ENCODE data around the gene DAND5.
A peak's percentile ranks its signal among the peaks of the same experiment; 100 is the strongest.

Gene DAND5

GRCh38 chr19:12946731-12947496, 22.5 kb upstream of the DAND5 start:
- H3K4me1 ChIP-seq (ENCODE audit: control insufficient read depth, low read length), result peaks cover 39% of the 10 kb centered on the region

GRCh38 chr19:12947702-12948611, 21.4 kb upstream of the DAND5 start:
- no peak overlapping the region; the same call in 1 of the 2 replicates for H3K4me3 ChIP-seq (ENCODE audit: low read length)
- no peaks in the 10 kb centered on the region for H3K9me3 ChIP-seq (ENCODE audit: control insufficient read depth, insufficient read depth, low read length)
- H3F3A ChIP-seq (ENCODE audit: control insufficient read depth, insufficient read depth), result peaks cover 30% of the 10 kb centered on the region
- peaks cover 34% of the 10 kb centered on the region for H3K4me1 ChIP-seq (ENCODE audit: control insufficient read depth, low read length)
- H3K4me2 ChIP-seq (ENCODE audit: low read length), result peak overlapping the region; percentile 86
- peaks cover 55% of the 10 kb centered on the region for H3K79me2 ChIP-seq (ENCODE audit: control insufficient read depth, low read length)
- no peaks in the 10 kb centered on the region for H4K20me1 ChIP-seq (ENCODE audit: control insufficient read depth, insufficient read depth, low read depth, low read length)
- H3K36me3 ChIP-seq (ENCODE audit: control insufficient read depth, low read length), result peaks cover 91% of the 10 kb centered on the region
- no peaks in the 10 kb centered on the region for H3K9me2 ChIP-seq (replicated peaks; ENCODE audit: control insufficient read depth, low read length)
- no peak for TF ChIP-seq EZH2phosphoT487 (IDR thresholded peaks at IDR 0.05; ENCODE audit: borderline replicate concordance, low read length)
- H3K27ac ChIP-seq (ENCODE audit: low read depth, low read length), result no peak overlapping the region
- no peaks in the 10 kb centered on the region for H3K27me3 ChIP-seq (ENCODE audit: control insufficient read depth, low read length)

More at GRCh38 chr19:12946731-12947496, 22.5 kb upstream of the DAND5 start:
- no peaks in the 10 kb centered on the region for H3K27me3 ChIP-seq (ENCODE audit: control insufficient read depth, low read length)
- H3K9me3 ChIP-seq (ENCODE audit: control insufficient read depth, insufficient read depth, low read length), result no peaks in the 10 kb centered on the region
- peak overlapping the region; percentile 86 for H3K4me2 ChIP-seq (ENCODE audit: low read length)
- peaks cover 35% of the 10 kb centered on the region for H3F3A ChIP-seq (ENCODE audit: control insufficient read depth, insufficient read depth)
- H4K20me1 ChIP-seq (ENCODE audit: control insufficient read depth, insufficient read depth, low read depth, low read length), result no peaks in the 10 kb centered on the region
- H3K27ac ChIP-seq (ENCODE audit: low read depth, low read length), result peak overlapping the region; percentile 76
- H3K4me3 ChIP-seq (ENCODE audit: low read length), result peak overlapping the region; percentile 86
- H3K9me2 ChIP-seq (replicated peaks; ENCODE audit: control insufficient read depth, low read length), result no peaks in the 10 kb centered on the region
- peaks cover 46% of the 10 kb centered on the region for H3K79me2 ChIP-seq (ENCODE audit: control insufficient read depth, low read length)
- no peak for TF ChIP-seq EZH2phosphoT487 (IDR thresholded peaks at IDR 0.05; ENCODE audit: borderline replicate concordance, low read length)
- no peak for TF ChIP-seq CTCF (IDR thresholded peaks at IDR 0.05; ENCODE audit: low read depth, low read length, poor library complexity, severe bottlenecking)
- H3K36me3 ChIP-seq (ENCODE audit: control insufficient read depth, low read length), result peaks cover 91% of the 10 kb centered on the region

- Histone ChIP-seq H3K79me2 (ENCODE audit: control insufficient read depth, low read length) (peaks cover 62% of the 10 kb centered on the region), H3K4me2 (ENCODE audit: low read length) (no peak overlapping the region), H3K4me3 (ENCODE audit: low read length) (no peak overlapping the region), H3K27ac (ENCODE audit: low read depth, low read length) (no peak overlapping the region), H3K9me3 (ENCODE audit: control insufficient read depth, insufficient read depth, low read length) (no peaks in the 10 kb centered on the region), H3K9me2 (replicated peaks; ENCODE audit: control insufficient read depth, low read length) (no peaks in the 10 kb centered on the region), H3K36me3 (ENCODE audit: control insufficient read depth, low read length) (peaks cover 90% of the 10 kb centered on the region), H3K4me1 (ENCODE audit: control insufficient read depth, low read length) (peaks cover 35% of the 10 kb centered on the region), H3K27me3 (ENCODE audit: control insufficient read depth, low read length) (no peaks in the 10 kb centered on the region), H3F3A (ENCODE audit: control insufficient read depth, insufficient read depth) (peaks cover 31% of the 10 kb centered on the region), H4K20me1 (ENCODE audit: control insufficient read depth, insufficient read depth, low read depth, low read length) (no peaks in the 10 kb centered on the region)
- no peak for TF ChIP-seq CTCF (IDR thresholded peaks at IDR 0.05; ENCODE audit: low read depth, low read length, poor library complexity, severe bottlenecking)
- TF ChIP-seq EZH2phosphoT487 (IDR thresholded peaks at IDR 0.05; ENCODE audit: borderline replicate concordance, low read length), result no peak
Observed at GRCh38 chr19:12948612-12949362, 20.6 kb upstream of the DAND5 start.
